Middle frontal gyrus (tissue), 1 donor: ENCODE data around the gene FDXR.
"Not testable (repeated sequence)": the region's sequence is repeated elsewhere in the genome, so short reads cannot be mapped to it uniquely, and the experiment has no call there.

Experiments used
- DNase-seq: peaks from one replicate; pipeline ENCODE4 v3.0.0-alpha.2; 2015; ENCODE audit warnings: low spot score; ENCODE audit errors: extremely low spot score

FDXR gene

GRCh38 chr17:74873037-74873873 lies 461 bp upstream of the FDXR start:
- peak; percentile 99 for DNase-seq

GRCh38 chr17:74871356-74872076 lies 1.3 kb downstream of the FDXR start:
- DNase-seq = no peak

- DNase-seq = no peak
These were observed 2.3 kb downstream of the FDXR start for GRCh38 chr17:74870512-74870911.

GRCh38 chr17:74870028-74870427 lies 2.8 kb downstream of the FDXR start:
- DNase-seq = not testable (repeated sequence)

GRCh38 chr17:74868908-74869255 lies 3.9 kb downstream of the FDXR start:
- no peak for DNase-seq

- no peak for DNase-seq
These were observed 4.4 kb downstream of the FDXR start for GRCh38 chr17:74868251-74868907.

GRCh38 chr17:74866198-74866835 lies 6.5 kb downstream of the FDXR start:
- no peak for DNase-seq

GRCh38 chr17:74865504-74866197 lies 7.1 kb downstream of the FDXR start:
- no peak for DNase-seq

- peak; percentile 72 for DNase-seq
These were observed 7.9 kb downstream of the FDXR start for GRCh38 chr17:74864866-74865395.

GRCh38 chr17:74864297-74864865 lies 8.4 kb downstream of the FDXR start:
- no peak for DNase-seq

- no peak for DNase-seq
These were observed 9.1 kb downstream of the FDXR start for GRCh38 chr17:74863420-74864296.

- no peak for DNase-seq
These were observed 9.9 kb downstream of the FDXR start for GRCh38 chr17:74862919-74863318.

GRCh38 chr17:74862108-74862901 lies 10.5 kb downstream of the FDXR start:
- DNase-seq = peak; percentile 27

- no peak for DNase-seq
These were observed 11.1 kb downstream of the FDXR start for GRCh38 chr17:74861662-74862107.

- DNase-seq = no peak
These were observed 11.7 kb downstream of the FDXR start for GRCh38 chr17:74860872-74861661.

GRCh38 chr17:74860229-74860871 lies 12.4 kb downstream of the FDXR start:
- DNase-seq = no peak
